HepG2 (cell line): Measurements from ENCODE around the gene PLCB1. TPM values are rescaled to one million over a fixed set of nuclear protein-coding genes. Genes with fewer than 3 reads are reported as not detected.

Experiments
- ATAC-seq: fragments of 200-7000 bp; cut with Tn5 transposase; 3 replicates; pipeline ENCODE4 v1.9.1; 2020; ENCODE audit warnings: mild to moderate bottlenecking, moderate library complexity
- BruUV-seq: library from RNA; stranded (reverse); fragments of 400-500 nt; replicated peaks from 2 replicates; lab custom pipeline; 2021; lab: Mats Ljungman, UMichigan
- CTCF ChIA-PET: fragments of 300-600 bp; formaldehyde crosslinking; extraction: SDS; loops from one replicate; lab custom pipeline; 2021; ENCODE audit warnings: low total read pairs, inconsistent platforms, low intra/inter-chr PET ratio; lab: Yijun Ruan, JAX
- POLR2A ChIA-PET: fragments of 350-600 bp; sonication (Branson Sonifier 250); formaldehyde crosslinking; loops from one replicate; lab custom pipeline; 2020; ENCODE audit warnings: antibody characterized with exemption, inconsistent platforms; lab: Yijun Ruan, JAX
- DNase-seq: peaks from one replicate; pipeline ENCODE4 v3.0.0-alpha.2; 2015; ENCODE audit warnings: low spot score
- FAIRE-seq: peaks from 3 replicates; lab custom pipeline; 2011; peaks lifted over from hg19 to GRCh38; lab: Jason Lieb, UNC
- H2AFZ ChIP-seq: one replicate; pipeline ENCODE4 v1.6.1; 2011; ENCODE audit warnings: low read length, inconsistent platforms
- H3K27ac ChIP-seq: fragments of 300-600 bp; 3 replicates; pipeline ENCODE4 v1.8.0; 2011; ENCODE audit warnings: mixed run types, mild to moderate bottlenecking, mixed read lengths, low read length, inconsistent platforms; ENCODE audit not compliant: insufficient read depth; ENCODE audit errors: extremely low read length
- H3K27me3 ChIP-seq, 2 experiments: fragments of 200-600 bp in 1 of 2; 2 replicates in 1 of 2; 3 replicates in 1 of 2; pipeline versions ENCODE4 v1.6.0 to v1.8.0; 2011; ENCODE audit warnings: low read length in 2 of 2, mild to moderate bottlenecking in 2 of 2, moderate library complexity in 2 of 2, inconsistent platforms in 1 of 2; ENCODE audit not compliant: insufficient read depth in 2 of 2, control insufficient read depth in 1 of 2
- H3K36me3 ChIP-seq, 2 experiments: fragments of 200-600 bp in 1 of 2; replicated peaks in 1 of 2; 2 replicates in 1 of 2; 3 replicates in 1 of 2; pipeline versions ENCODE4 v1.5.1 to v1.8.0; 2011; ENCODE audit warnings: low read length in 2 of 2, inconsistent platforms in 1 of 2; ENCODE audit not compliant: insufficient read depth in 2 of 2, control insufficient read depth in 1 of 2
- H3K4me1 ChIP-seq: 2 replicates; pipeline ENCODE4 v1.5.1; 2012; ENCODE audit warnings: low read length, inconsistent platforms; ENCODE audit not compliant: insufficient read depth
- H3K4me2 ChIP-seq: 2 replicates; pipeline ENCODE4 v1.6.0; 2011; ENCODE audit warnings: low read depth, low read length, inconsistent platforms
- H3K4me3 ChIP-seq, 3 experiments: fragments of 200-600 bp in 1 of 3; sonication (generic), shearing (Covaris generic) in 1 of 3; replicated peaks in 1 of 3; 2 replicates each; pipeline ENCODE4 v1.5.1; 2011 to 2016; ENCODE audit warnings: low read length in 3 of 3, inconsistent platforms in 2 of 3, low read depth in 2 of 3, mild to moderate bottlenecking in 2 of 3, control low read depth in 1 of 3, mixed read lengths in 1 of 3; ENCODE audit not compliant: insufficient read depth in 1 of 3
- H3K79me2 ChIP-seq: one replicate; pipeline ENCODE4 v1.6.1; 2011; ENCODE audit warnings: low read length, inconsistent platforms; ENCODE audit not compliant: insufficient read depth
- H3K9ac ChIP-seq: 2 replicates; pipeline ENCODE4 v1.6.0; 2011; ENCODE audit warnings: mild to moderate bottlenecking, low read depth, low read length, inconsistent platforms; ENCODE audit not compliant: insufficient read depth
- H3K9me3 ChIP-seq: 2 replicates; pipeline ENCODE4 v1.5.1; 2012; ENCODE audit warnings: mild to moderate bottlenecking, low read length
- H4K20me1 ChIP-seq: 2 replicates; pipeline ENCODE4 v1.6.0; 2011; ENCODE audit warnings: inconsistent platforms, mild to moderate bottlenecking, low read length, moderate library complexity; ENCODE audit not compliant: insufficient read depth
- BORCS8-MEF2B ChIP-seq: sonication (generic); formaldehyde crosslinking; IDR thresholded peaks from 2 replicates; pipeline ENCODE4 v1.8.0; 2022; ENCODE audit warnings: mild to moderate bottlenecking, missing genetic modification reagents
- DNMT3B ChIP-seq: conservative IDR thresholded peaks from 2 replicates; pipeline ENCODE4 v1.6.1; 2016; ENCODE audit warnings: missing biosample characterization, control low read depth
- FOXK2 ChIP-seq: fragments of 450-650 bp; IDR thresholded peaks from 2 replicates; pipeline ENCODE4 v1.6.1; 2016
- IRF1 ChIP-seq: sonication (generic); formaldehyde crosslinking; IDR thresholded peaks from 2 replicates; pipeline ENCODE4 v1.4.0; 2020; ENCODE audit warnings: low read depth, mild to moderate bottlenecking, missing genetic modification reagents
- NBN ChIP-seq: fragments of 450-650 bp; conservative IDR thresholded peaks from 2 replicates; pipeline ENCODE4 v1.6.1; 2017
- NR2F6 ChIP-seq, 2 experiments: IDR thresholded peaks; 2 replicates each; pipeline ENCODE4 v1.6.1; 2016; ENCODE audit warnings: antibody characterized with exemption in 1 of 2, mild to moderate bottlenecking in 1 of 2
- PITX1 ChIP-seq: sonication (generic); formaldehyde crosslinking; IDR thresholded peaks from 2 replicates; pipeline ENCODE4 v1.5.1; 2020; ENCODE audit warnings: mild to moderate bottlenecking, missing genetic modification reagents
- POLR2G ChIP-seq: fragments of 200-400 bp; formaldehyde crosslinking; IDR thresholded peaks from 2 replicates; pipeline ENCODE4 v1.6.1; 2018; ENCODE audit warnings: mild to moderate bottlenecking, low read depth, low read length, moderate library complexity
- PRDM4 ChIP-seq: sonication (generic); formaldehyde crosslinking; IDR thresholded peaks from 2 replicates; pipeline ENCODE4 v1.9.0; 2021; ENCODE audit warnings: missing genetic modification reagents, borderline replicate concordance
- SCMH1 ChIP-seq: sonication (generic); formaldehyde crosslinking; IDR thresholded peaks from 2 replicates; pipeline ENCODE4 v1.9.0; 2021; ENCODE audit warnings: missing genetic modification reagents, mild to moderate bottlenecking, borderline replicate concordance
- ZNF138 ChIP-seq: sonication (generic); formaldehyde crosslinking; IDR thresholded peaks from 2 replicates; pipeline ENCODE4 v1.5.0; 2020; ENCODE audit warnings: mild to moderate bottlenecking, low read depth, missing genetic modification reagents
- WGBS: methylation state at CpG from one replicate; pipeline ENCODE4 v1.1.6; 2017; ENCODE audit warnings: low lambda C conversion rate; 5-methylcytosine and 5-hydroxymethylcytosine counted together
- in situ Hi-C: cut with HindIII; loops from 2 replicates; pipeline ENCODE4 v1.10.0; 2017; ENCODE audit warnings: low pct_unique_long_range_greater_than_20kb; ENCODE audit not compliant: extremely low pct_ligation_motif_present
- intact Hi-C: fragments of 100-400 bp; cut with micrococcal nuclease; formaldehyde crosslinking; loops from one replicate; pipeline ENCODE4 v1.10.0; 2022; ENCODE audit not compliant: unreplicated experiment
- polyA plus RNA-seq, 8 experiments: library from polyadenylated mRNA; depleted of rRNA in 3 of 8; stranded (reverse) in 7 of 8; unstranded in 1 of 8; fragments of >200 nt; fragmentation: Illumina TruSeq in 4 of 8; extraction: Trizol in 4 of 8; gene quantifications; 2 replicates each; pipeline versions ENCODE4 v1.2.1 to v1.2.3, GENCODE V29; 2011 to 2016; ENCODE audit warnings: low read depth in 4 of 8, missing spikeins in 1 of 8, mixed read lengths in 1 of 8; ENCODE audit not compliant: insufficient read depth in 1 of 8
- total RNA-seq, 5 experiments: library from RNA; depleted of rRNA; stranded (reverse); fragments of >200 nt; fragmentation: Illumina TruSeq; extraction: Trizol; gene quantifications; 2 replicates each; pipeline ENCODE4 v1.2.3, GENCODE V29; 2016; ENCODE audit warnings: low read depth in 1 of 5

Gene PLCB1
- total and polyA plus RNA-seq, 2 of the 13 experiments (the other 11 are each of a cell fraction or from before 2014, with no cell fraction given) = 42.4 to 55.9 TPM

GRCh38 chr20:8667306-8667705, 535.2 kb downstream of the PLCB1 start:
- H3K4me1 ChIP-seq = no peaks in the 10 kb centered on the region
- TF ChIP-seq POLR2G (no peak), BORCS8-MEF2B (CRISPR knock-in tag) (no peak), IRF1 (CRISPR knock-in tag) (no peak), DNMT3B (CRISPR knock-in tag) (no peak), NR2F6 (IDR thresholded peaks at IDR 0.05) (no peak), NR2F6 (CRISPR knock-in tag; IDR thresholded peaks at IDR 0.05) (no peak), ZNF138 (CRISPR knock-in tag) (no peak), NBN (no peak), SCMH1 (CRISPR knock-in tag) (no peak), FOXK2 (no peak), PITX1 (no peak), PRDM4 (CRISPR knock-in tag) (no peak)
- TF ChIP-seq, all 625 proteins: peak for 0
- ChIA-PET POLR2A (no interaction called here), CTCF (no interaction called here)
- 96% methylated on average over 3 of the region's 3 CpGs for WGBS
- BruUV-seq = no TSS peak
- FAIRE-seq (no peak), DNase-seq (no peak), ATAC-seq (no peak)
- no peak overlapping the region for H3K9ac ChIP-seq
- no peak overlapping the region for H3K4me2 ChIP-seq
- H4K20me1 ChIP-seq = no peaks in the 10 kb centered on the region
- H3K9me3 ChIP-seq = no peaks in the 10 kb centered on the region
- peaks cover 5 to 12% of the 10 kb centered on the region in 2 experiments; a peak in 4 of 5 replicates for H3K36me3 ChIP-seq
- H3K79me2 ChIP-seq = no peaks in the 10 kb centered on the region
- in situ Hi-C loops = no loop called here
- intact Hi-C loops = no loop called here
- H3K27me3 ChIP-seq = no peaks in the 10 kb centered on the region
- H3K27ac ChIP-seq = no peak overlapping the region
- H3K4me3 ChIP-seq = no peak overlapping the region
- H2AFZ ChIP-seq = no peak overlapping the region
